K562 (cell line): ENCODE results near the gene RPTOR. TPM values are rescaled to one million over a fixed set of nuclear protein-coding genes. Genes with fewer than 3 reads are reported as not detected.

ENCODE experiments used
- ATAC-seq: fragments of 200-7000 bp; cut with Tn5 transposase; 3 replicates; pipeline ENCODE4 v1.9.1; 2020; ENCODE audit warnings: moderate library complexity
- BruUV-seq: library from RNA; stranded (reverse); fragments of 400-500 nt; replicated peaks from 2 replicates; lab custom pipeline; 2021; lab: Mats Ljungman, UMichigan
- CTCF ChIA-PET: fragments of 300-600 bp; formaldehyde crosslinking; extraction: SDS; loops from one replicate; lab custom pipeline; 2021; ENCODE audit warnings: low intra/inter-chr PET ratio; lab: Yijun Ruan, JAX
- POLR2A ChIA-PET: fragments of 300-600, 350-650 bp; sonication (Branson Sonifier 250); formaldehyde crosslinking; extraction: SDS; loops from one replicate; lab custom pipeline; 2021; ENCODE audit warnings: antibody characterized with exemption, inconsistent platforms; lab: Yijun Ruan, JAX
- DNase-seq, 4 experiments: peaks; one replicate each; pipeline versions ENCODE4 v3.0.0 to v3.0.0-alpha.2; 2011 to 2018; ENCODE audit warnings: low spot score in 3 of 4, mixed read lengths in 3 of 4; ENCODE audit errors: extremely low read depth in 1 of 4
- FAIRE-seq: peaks from 2 replicates; lab custom pipeline; 2011; peaks lifted over from hg19 to GRCh38; lab: Jason Lieb, UNC
- H2AFZ ChIP-seq: 2 replicates; pipeline ENCODE4 v1.6.0; 2011; ENCODE audit warnings: low read depth, low read length, control low read depth, inconsistent platforms
- H3K27ac ChIP-seq: fragments of 200-600 bp; 3 replicates; pipeline ENCODE4 v1.8.0; 2011; ENCODE audit warnings: low read depth, mild to moderate bottlenecking, control low read depth, inconsistent platforms, low read length, moderate library complexity, mixed read lengths; ENCODE audit errors: extremely low read depth
- H3K27me3 ChIP-seq, 2 experiments: fragments of 300-600 bp in 1 of 2; 2 replicates in 1 of 2; 3 replicates in 1 of 2; pipeline versions ENCODE4 v1.6.0 to v1.8.0; 2011; ENCODE audit warnings: inconsistent platforms in 2 of 2, low read length in 2 of 2, mild to moderate bottlenecking in 1 of 2, mixed read lengths in 1 of 2, moderate library complexity in 1 of 2; ENCODE audit not compliant: control insufficient read depth in 2 of 2, insufficient read depth in 2 of 2
- H3K36me3 ChIP-seq: fragments of 300-600 bp; 3 replicates; pipeline ENCODE4 v1.8.0; 2011; ENCODE audit warnings: mild to moderate bottlenecking, low read length, inconsistent platforms; ENCODE audit not compliant: control insufficient read depth, insufficient read depth
- H3K4me1 ChIP-seq, 2 experiments: fragments of 200-600 bp in 1 of 2; replicated peaks in 1 of 2; 2 replicates in 1 of 2; 3 replicates in 1 of 2; pipeline versions ENCODE4 v1.5.1 to v1.8.0; 2011; ENCODE audit warnings: inconsistent platforms in 2 of 2, low read length in 2 of 2, mild to moderate bottlenecking in 1 of 2, mixed read lengths in 1 of 2, moderate library complexity in 1 of 2; ENCODE audit not compliant: control insufficient read depth in 2 of 2, insufficient read depth in 2 of 2
- H3K4me2 ChIP-seq: 2 replicates; pipeline ENCODE4 v1.6.1; 2011; ENCODE audit warnings: low read length, control low read depth, inconsistent platforms, mixed read lengths; ENCODE audit not compliant: insufficient read depth
- H3K4me3 ChIP-seq: fragments of 200-600 bp; sonication (generic), shearing (Covaris generic); 2 replicates; pipeline ENCODE4 v1.5.1; 2016; ENCODE audit warnings: control low read depth, inconsistent platforms
- H3K79me2 ChIP-seq: fragments of 200-600 bp; 3 replicates; pipeline ENCODE4 v1.8.0; 2011; ENCODE audit warnings: low read length, inconsistent platforms; ENCODE audit not compliant: control insufficient read depth, insufficient read depth
- H3K9ac ChIP-seq, 2 experiments: 2 replicates each; pipeline versions ENCODE4 v1.6.0 to v1.6.1; 2011; ENCODE audit warnings: low read depth in 2 of 2, low read length in 2 of 2, control low read depth in 1 of 2, inconsistent platforms in 1 of 2, mild to moderate bottlenecking in 1 of 2, mixed read lengths in 1 of 2; ENCODE audit not compliant: insufficient read depth in 1 of 2
- H3K9me1 ChIP-seq: one replicate; pipeline ENCODE4 v1.6.0; 2011; ENCODE audit warnings: inconsistent platforms, mild to moderate bottlenecking, low read length, moderate library complexity; ENCODE audit not compliant: control insufficient read depth, insufficient read depth
- H3K9me3 ChIP-seq: replicated peaks from 2 replicates; pipeline ENCODE4 v1.5.1; 2011; ENCODE audit warnings: low read depth, low read length, inconsistent platforms; ENCODE audit not compliant: control insufficient read depth, insufficient read depth
- H4K20me1 ChIP-seq: replicated peaks from 2 replicates; pipeline ENCODE4 v1.6.1; 2011; ENCODE audit warnings: low read length, inconsistent platforms, mixed read lengths; ENCODE audit not compliant: control insufficient read depth, insufficient read depth
- ADNP ChIP-seq: fragments of 200-800 bp; sonication (Bioruptor generic); IDR thresholded peaks from 2 replicates; pipeline ENCODE4 v1.6.1; 2016; ENCODE audit warnings: missing genetic modification characterization, missing compliant biosample characterization
- BRCA1 ChIP-seq, 2 experiments: fragments of 450-650 bp in 1 of 2; sonication (generic) in 1 of 2; formaldehyde crosslinking in 1 of 2; IDR thresholded peaks; 2 replicates each; pipeline versions ENCODE4 v1.5.0 to v1.6.1; 2017 to 2020; ENCODE audit warnings: mild to moderate bottlenecking in 1 of 2, missing genetic modification reagents in 1 of 2
- CHCHD3 ChIP-seq: fragments of 250-450 bp; sonication (Bioruptor Pico); IDR thresholded peaks from 2 replicates; pipeline ENCODE4 v2.1.2; 2022; ENCODE audit warnings: mild to moderate bottlenecking
- CXXC5 ChIP-seq: fragments of 250-450 bp; sonication (Bioruptor Pico); IDR thresholded peaks from 2 replicates; pipeline ENCODE4 v1.8.0; 2022; ENCODE audit warnings: inconsistent platforms, mild to moderate bottlenecking, moderate library complexity
- ERF ChIP-seq: fragments of 450-650 bp; formaldehyde crosslinking; IDR thresholded peaks from 2 replicates; pipeline ENCODE4 v1.4.0; 2020; ENCODE audit warnings: mild to moderate bottlenecking, mixed read lengths
- HEY1 ChIP-seq: fragments of 250-450 bp; sonication (Bioruptor Pico); IDR thresholded peaks from 2 replicates; pipeline ENCODE4 v1.5.0; 2020; ENCODE audit warnings: mild to moderate bottlenecking, moderate library complexity, borderline replicate concordance
- MTA2 ChIP-seq: fragments of 450-650 bp; IDR thresholded peaks from 2 replicates; pipeline ENCODE4 v1.6.1; 2016; ENCODE audit warnings: low read depth
- RREB1 ChIP-seq: fragments of 250-450 bp; sonication (Bioruptor Pico); IDR thresholded peaks from 2 replicates; pipeline ENCODE4 v1.4.0; 2020
- ZBTB1 ChIP-seq: sonication (generic); formaldehyde crosslinking; IDR thresholded peaks from 2 replicates; pipeline ENCODE4 v1.8.1; 2023; ENCODE audit warnings: missing genetic modification reagents, low read depth, mild to moderate bottlenecking, borderline replicate concordance
- ZNF239 ChIP-seq: fragments of 250-450 bp; sonication (Bioruptor Pico); IDR thresholded peaks from 2 replicates; pipeline ENCODE4 v1.4.0; 2020; ENCODE audit warnings: mild to moderate bottlenecking
- ZNF592 ChIP-seq: fragments of 450-650 bp; IDR thresholded peaks from 2 replicates; pipeline ENCODE4 v1.6.1; 2017; ENCODE audit warnings: antibody characterized with exemption, mild to moderate bottlenecking
- WGBS: fragments of 100-300 bp; shearing (Covaris generic); methylation state at CpG from one replicate; pipeline ENCODE4 v1.1.6; 2016; ENCODE audit warnings: low coverage, mixed read lengths; ENCODE audit not compliant: insufficient coverage; ENCODE audit errors: missing lambda C conversion rate; 5-methylcytosine and 5-hydroxymethylcytosine counted together
- in situ Hi-C: fragments of 300-500 bp; cut with MboI; formaldehyde crosslinking; loops from 4 replicates; pipeline ENCODE4 v1.15.0; 2018; ENCODE audit warnings: inconsistent platforms, mixed read lengths
- intact Hi-C: fragments of 100-400 bp; cut with micrococcal nuclease; formaldehyde crosslinking; loops from 2 replicates; pipeline ENCODE4 v1.14.2; 2022
- polyA plus RNA-seq, 8 experiments: library from polyadenylated mRNA; depleted of rRNA in 4 of 8; stranded (reverse) in 5 of 8; unstranded in 3 of 8; fragments of >200 nt; fragmentation: Nextera tagmentation in 2 of 8; fragmentation: Illumina TruSeq in 1 of 8; extraction: Ambion mirVana in 2 of 8; extraction: Trizol in 1 of 8; gene quantifications; 2 replicates each; pipeline versions ENCODE4 v1.2.1 to v1.2.3, GENCODE V29; 2011 to 2014; ENCODE audit warnings: inconsistent platforms in 1 of 8, missing spikeins in 1 of 8
- total RNA-seq, 7 experiments: library from RNA; depleted of rRNA in 6 of 7; stranded (reverse); fragments of >200 nt in 6 of 7; fragmentation: Illumina TruSeq in 2 of 7; extraction: Trizol in 2 of 7; gene quantifications; 2 replicates each; pipeline versions ENCODE4 v1.2.1 to v1.2.3, GENCODE V29; 2011 to 2021; ENCODE audit warnings: low replicate concordance in 1 of 7

The RPTOR gene
- total and polyA plus RNA-seq, 9 of the 15 experiments (the other 6 are each of a cell fraction or from before 2014, with no cell fraction given), result 0.24 to 54.1 (median 10.2) TPM

- CTCF ChIA-PET, result no interaction called here
- FAIRE-seq, result no peak
- no peak for TF ChIP-seq RREB1 (CRISPR knock-in tag)
- no peak for TF ChIP-seq ZNF239
- no peak for TF ChIP-seq MTA2
- TF ChIP-seq ZBTB1 (CRISPR knock-in tag), result no peak
- TF ChIP-seq CXXC5, result no peak
- TF ChIP-seq ZNF592, result no peak
- TF ChIP-seq ADNP (tag), result no peak
- TF ChIP-seq ERF, result no peak
- no peak for TF ChIP-seq CHCHD3 (CRISPR knock-in tag)
- no peak for TF ChIP-seq HEY1
- TF ChIP-seq BRCA1 (IDR thresholded peaks at IDR 0.05), result no peak
- TF ChIP-seq BRCA1 (CRISPR knock-in tag; IDR thresholded peaks at IDR 0.05), result no peak
Observed at GRCh38 chr17:80947200-80947940, 402.7 kb downstream of the RPTOR start.

More at GRCh38 chr17:80947200-80947940, 402.7 kb downstream of the RPTOR start:
- Histone ChIP-seq H2AFZ (no peak overlapping the region), H3K9ac (no peak overlapping the region), H3K4me2 (no peak overlapping the region), H3K9me1 (no peaks in the 10 kb centered on the region), H3K4me3 (no peak overlapping the region), H3K27me3 (no peaks in the 10 kb centered on the region), H3K79me2 (no peaks in the 10 kb centered on the region), H3K4me1 (peaks cover 0 to 13% of the 10 kb centered on the region in 2 experiments; a peak in 1 of 5 replicates), H3K27ac (no peak overlapping the region), H3K36me3 (peaks cover 42% of the 10 kb centered on the region; the same call in 1 of the 3 replicates), H3K9me3 (no peaks in the 10 kb centered on the region), H4K20me1 (no peaks in the 10 kb centered on the region)
- ATAC-seq (no peak), DNase-seq (no peak)
- in situ Hi-C loops (no loop called here), intact Hi-C loops (no loop called here)
- WGBS, result 81% methylated on average over 16 of the region's 21 CpGs
- POLR2A ChIA-PET, result interaction anchor here (0.5 kb wide), 1 partner anchor 144 kb away, joined by 3 read pairs; no protein-coding TSS in a partner anchor
- BruUV-seq, result no TSS peak
